BLaER1 treated with 17β-estradiol and CSF1 and Interleukin-3, amounts not matched to agents 10 nM and 100 nM (cell line): ENCODE data around the gene OR5K3.
A peak's percentile ranks its signal among the peaks of the same experiment; 100 is the strongest.

ENCODE experiments used
- H3K27ac ChIP-seq, 11 experiments: shearing (Covaris generic); formaldehyde crosslinking; 2 replicates each; pipeline ENCODE4 v1.8.1; 2022
- H3K27me3 ChIP-seq, 11 experiments: shearing (Covaris generic); formaldehyde crosslinking; 2 replicates each; pipeline ENCODE4 v1.8.1; 2022
- H3K36me3 ChIP-seq, 11 experiments: shearing (Covaris generic); formaldehyde crosslinking; 2 replicates each; pipeline ENCODE4 v1.8.1; 2022
- H3K4me1 ChIP-seq, 10 experiments: shearing (Covaris generic); formaldehyde crosslinking; 2 replicates each; pipeline ENCODE4 v1.8.1; 2022
- H3K4me2 ChIP-seq, 11 experiments: shearing (Covaris generic); formaldehyde crosslinking; 2 replicates each; pipeline ENCODE4 v1.8.1; 2022
- H3K4me3 ChIP-seq, 10 experiments: shearing (Covaris generic); formaldehyde crosslinking; 2 replicates each; pipeline ENCODE4 v1.8.1; 2022
- H3K9ac ChIP-seq, 11 experiments: shearing (Covaris generic); formaldehyde crosslinking; 2 replicates each; pipeline ENCODE4 v1.8.1; 2022
- H3K9me3 ChIP-seq, 11 experiments: shearing (Covaris generic); formaldehyde crosslinking; replicated peaks in 1 of 11; 2 replicates each; pipeline ENCODE4 v1.8.1; 2022
- H4K20me1 ChIP-seq, 11 experiments: shearing (Covaris generic); formaldehyde crosslinking; 2 replicates each; pipeline ENCODE4 v1.8.1; 2022
- Cebpa-rat ChIP-seq, 11 experiments: shearing (Covaris generic); IDR thresholded peaks; 2 replicates each; pipeline ENCODE4 v1.8.1; 2022

OR5K3 gene, protein sequence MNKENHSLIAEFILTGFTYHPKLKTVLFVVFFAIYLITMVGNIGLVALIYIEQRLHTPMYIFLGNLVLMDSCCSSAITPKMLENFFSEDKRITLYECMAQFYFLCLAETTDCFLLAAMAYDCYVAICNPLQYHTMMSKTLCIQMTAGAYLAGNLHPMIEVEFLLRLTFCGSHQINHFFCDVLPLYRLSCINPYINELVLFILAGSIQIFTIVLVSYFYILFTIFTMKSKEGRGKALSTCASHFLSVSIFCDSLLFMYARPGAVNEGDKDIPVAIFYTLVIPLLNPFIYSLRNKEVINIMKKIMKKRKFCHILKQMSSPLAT

DNA sequence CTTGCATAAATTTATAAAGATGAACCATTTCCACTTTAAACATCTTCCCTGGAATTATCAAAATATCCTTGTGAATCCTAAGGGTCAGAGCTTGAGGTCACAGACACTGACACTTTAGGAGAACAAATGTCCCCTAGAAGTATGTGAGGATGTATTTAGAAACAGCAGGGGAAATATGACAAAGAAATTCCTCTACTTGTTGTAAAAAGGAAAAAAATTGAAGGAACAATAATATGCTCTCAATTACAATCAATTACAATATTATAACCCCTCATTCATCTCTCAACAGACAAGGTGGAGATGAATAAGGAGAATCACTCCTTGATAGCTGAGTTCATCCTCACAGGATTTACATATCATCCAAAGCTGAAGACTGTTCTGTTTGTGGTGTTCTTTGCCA is at the start of gene OR5K3:
OR5K3 (plus strand) TSS at position 301 of the 400 bp plus-strand sequence; CDS start at position 301, 0 bp downstream.
- Histone ChIP-seq H3K4me2 (no peak within 1 kb of the TSS), H3K27me3 (no peaks in the 10 kb centered on the region), H3K9me3 (no peaks in the 10 kb centered on the region), H3K4me1 (no peaks in the 10 kb centered on the region), H3K9ac (no peak within 1 kb of the TSS), H3K4me3 (no peak within 1 kb of the TSS), H4K20me1 (no peaks in the 10 kb centered on the region), H3K27ac (no peak within 1 kb of the TSS), H3K36me3 (no peaks in the 10 kb centered on the region)
- TF ChIP-seq Cebpa-rat (IDR thresholded peaks at IDR 0.05) = no peak

DNA sequence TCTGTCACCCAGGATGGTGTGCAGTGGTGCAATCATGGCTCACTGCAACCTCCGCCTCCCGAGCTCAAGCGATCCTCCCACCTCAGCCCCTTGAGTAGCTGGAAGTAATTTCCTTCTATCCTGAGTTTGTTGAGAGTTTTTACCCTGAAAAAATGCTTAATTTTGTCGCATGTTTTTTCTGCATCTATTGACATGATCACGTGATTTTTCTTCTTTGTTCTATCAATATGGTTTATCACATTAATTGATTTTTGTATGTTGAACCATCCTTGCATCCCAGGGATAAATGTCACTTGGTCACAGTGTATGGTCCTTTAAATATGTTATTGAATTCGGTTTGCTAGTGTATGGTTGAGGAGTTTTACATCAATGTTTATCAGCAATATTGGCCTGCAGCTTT is 48.7 kb upstream of the OR5K3 start:
- no peak overlapping the region for H3K4me2 ChIP-seq
- H3K27ac ChIP-seq = no peak overlapping the region
- peaks cover 0 to 9% (median 0%) of the 10 kb centered on the region in 11 experiments; a peak in 2 of 22 replicates for H3K9me3 ChIP-seq
- no peaks in the 10 kb centered on the region for H3K36me3 ChIP-seq
- no peak for TF ChIP-seq Cebpa-rat (IDR thresholded peaks at IDR 0.05)
- no peak overlapping the region for H3K9ac ChIP-seq
- no peaks in the 10 kb centered on the region for H3K27me3 ChIP-seq
- no peaks in the 10 kb centered on the region for H4K20me1 ChIP-seq
- H3K4me3 ChIP-seq = no peak overlapping the region
- H3K4me1 ChIP-seq = peaks cover 5 to 11% (median 8%) of the 10 kb centered on the region in 10 experiments; a peak in 17 of 20 replicates

DNA sequence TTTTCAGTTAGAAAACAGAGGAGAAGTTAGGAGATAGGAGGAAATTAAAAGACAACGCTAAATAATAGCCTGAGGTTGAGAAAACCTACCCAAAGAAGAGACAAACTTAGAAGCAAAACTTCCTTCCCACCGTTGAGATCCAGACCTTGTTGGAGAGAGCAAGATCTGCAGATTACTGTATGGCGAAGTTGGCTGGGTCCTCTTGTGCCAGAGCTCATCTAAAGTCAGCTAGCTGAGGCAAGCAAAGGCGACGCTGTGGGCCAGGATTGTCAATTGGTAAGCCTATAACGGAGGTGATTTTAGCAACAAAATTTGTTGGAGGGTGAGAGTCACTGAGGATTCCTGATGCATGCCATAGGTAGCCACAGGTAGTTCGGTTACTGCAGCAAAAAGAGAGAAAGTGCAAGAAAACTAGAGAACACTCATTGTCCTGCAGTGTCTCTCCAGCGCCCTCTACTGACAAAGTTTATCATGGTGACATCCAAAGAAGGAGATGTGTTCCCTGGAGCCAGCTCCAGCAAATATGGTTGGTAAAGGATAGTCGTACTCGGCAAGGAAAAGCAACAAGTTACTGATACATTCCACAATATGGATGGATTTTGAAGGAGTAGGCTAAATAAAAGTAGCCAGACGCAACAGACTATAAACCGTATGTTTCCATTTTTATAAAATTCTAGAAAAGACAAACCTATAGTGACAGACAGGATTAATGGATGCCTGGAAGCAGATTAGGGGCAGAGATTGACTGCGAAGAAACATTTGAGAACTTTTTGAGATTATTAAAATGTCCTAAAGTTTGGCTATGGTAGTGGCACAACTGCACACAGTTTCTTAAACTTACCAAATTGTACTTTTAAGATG is 46.6 kb upstream of the OR5K3 start:
- Histone ChIP-seq H4K20me1 (no peaks in the 10 kb centered on the region), H3K27ac (no peak overlapping the region), H3K4me1 (peaks cover 5 to 11% (median 8%) of the 10 kb centered on the region in 10 experiments; a peak in 17 of 20 replicates), H3K9ac (no peak overlapping the region), H3K4me3 (no peak overlapping the region), H3K27me3 (no peaks in the 10 kb centered on the region), H3K9me3 (peaks cover 0 to 9% (median 0%) of the 10 kb centered on the region in 11 experiments; a peak in 2 of 22 replicates), H3K4me2 (no peak overlapping the region), H3K36me3 (no peaks in the 10 kb centered on the region)
- TF ChIP-seq Cebpa-rat (IDR thresholded peaks at IDR 0.05) = no peak

DNA sequence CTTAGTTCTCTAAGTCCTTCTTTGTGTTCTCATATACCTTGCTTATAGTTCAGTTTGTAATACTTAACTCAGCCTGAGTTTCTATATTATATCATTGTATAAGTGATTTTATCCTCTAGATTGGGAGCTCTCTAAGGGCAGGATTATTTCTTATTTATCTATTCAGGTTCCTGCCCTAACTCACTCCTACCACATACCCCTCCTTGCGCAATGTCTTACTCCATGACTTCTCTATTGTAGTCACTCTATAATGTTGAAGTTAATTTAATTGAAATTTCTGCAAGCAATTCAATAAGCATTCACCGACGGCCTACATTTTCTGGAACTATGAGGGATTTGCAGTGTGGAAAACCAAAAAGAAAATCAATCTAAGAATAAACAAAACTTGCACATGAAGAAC is 40.4 kb upstream of the OR5K3 start:
- H3K4me3 ChIP-seq = no peak overlapping the region
- no peaks in the 10 kb centered on the region for H3K36me3 ChIP-seq
- TF ChIP-seq Cebpa-rat (IDR thresholded peaks at IDR 0.05) = no peak
- H3K4me1 ChIP-seq = peaks cover 5 to 9% (median 7%) of the 10 kb centered on the region in 10 experiments; a peak in 17 of 20 replicates
- no peaks in the 10 kb centered on the region for H3K27me3 ChIP-seq
- no peaks in the 10 kb centered on the region for H4K20me1 ChIP-seq
- no peak overlapping the region for H3K4me2 ChIP-seq
- H3K27ac ChIP-seq = no peak overlapping the region
- peaks cover 0 to 9% (median 0%) of the 10 kb centered on the region in 11 experiments; a peak in 2 of 22 replicates for H3K9me3 ChIP-seq
- no peak overlapping the region for H3K9ac ChIP-seq

- Histone ChIP-seq H3K9me3 (peaks cover 0 to under 1% (median 0%) of the 10 kb centered on the region in 11 experiments; a peak in 1 of 22 replicates), H3K36me3 (no peaks in the 10 kb centered on the region), H3K4me2 (no peak within 1 kb of the TSS)
These were observed 36.9 kb upstream of the OR5K3 start, which contains the start of gene OR5K4 for GRCh38 chr3:98353554-98353953. Gene OR5K4 (plus strand): TSS chr3:98353854. CDS start chr3:98353854, 0 bp downstream.

DNA sequence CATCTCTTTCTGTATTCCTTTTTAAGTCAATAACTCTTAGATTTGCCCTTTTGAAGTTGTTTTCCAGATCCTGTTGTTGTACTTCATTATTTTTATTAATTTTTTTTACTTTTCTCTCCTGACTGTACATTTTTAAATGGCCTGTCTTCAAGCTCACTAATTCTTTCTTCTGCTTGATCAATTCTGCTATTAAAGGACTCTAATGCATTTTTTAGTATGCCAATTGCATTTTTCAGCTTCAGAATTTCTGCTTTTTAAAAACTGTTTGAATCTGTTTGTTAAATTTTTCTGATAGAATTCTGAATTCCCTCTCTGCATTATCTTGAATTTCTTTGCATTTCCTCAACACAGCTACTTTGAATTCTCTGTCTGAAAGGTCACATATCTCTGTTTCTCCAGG is 31.2 kb upstream of the OR5K3 start:
- no peak for TF ChIP-seq Cebpa-rat (IDR thresholded peaks at IDR 0.05)
- Histone ChIP-seq H3K4me1 (0 out of 20 replicates have a peak, but pooled peaks cover 0 to 3% (median 0%) of the 10 kb centered on the region in 10 experiments), H3K9ac (no peak overlapping the region), H3K27me3 (no peaks in the 10 kb centered on the region), H3K4me2 (no peak overlapping the region), H3K27ac (no peak overlapping the region), H3K36me3 (no peaks in the 10 kb centered on the region), H3K4me3 (no peak overlapping the region), H4K20me1 (no peaks in the 10 kb centered on the region), H3K9me3 (peaks cover 5 to 19% (median 15%) of the 10 kb centered on the region in 11 experiments; a peak in 16 of 22 replicates)

More at GRCh38 chr3:98353554-98353953, 36.9 kb upstream of the OR5K3 start, which contains the start of gene OR5K4:
- Histone ChIP-seq H3K4me3 (no peak within 1 kb of the TSS), H3K4me1 (no peaks in the 10 kb centered on the region), H4K20me1 (no peaks in the 10 kb centered on the region), H3K9ac (no peak within 1 kb of the TSS), H3K27ac (no peak within 1 kb of the TSS), H3K27me3 (no peaks in the 10 kb centered on the region)
- TF ChIP-seq Cebpa-rat (IDR thresholded peaks at IDR 0.05) = no peak

DNA sequence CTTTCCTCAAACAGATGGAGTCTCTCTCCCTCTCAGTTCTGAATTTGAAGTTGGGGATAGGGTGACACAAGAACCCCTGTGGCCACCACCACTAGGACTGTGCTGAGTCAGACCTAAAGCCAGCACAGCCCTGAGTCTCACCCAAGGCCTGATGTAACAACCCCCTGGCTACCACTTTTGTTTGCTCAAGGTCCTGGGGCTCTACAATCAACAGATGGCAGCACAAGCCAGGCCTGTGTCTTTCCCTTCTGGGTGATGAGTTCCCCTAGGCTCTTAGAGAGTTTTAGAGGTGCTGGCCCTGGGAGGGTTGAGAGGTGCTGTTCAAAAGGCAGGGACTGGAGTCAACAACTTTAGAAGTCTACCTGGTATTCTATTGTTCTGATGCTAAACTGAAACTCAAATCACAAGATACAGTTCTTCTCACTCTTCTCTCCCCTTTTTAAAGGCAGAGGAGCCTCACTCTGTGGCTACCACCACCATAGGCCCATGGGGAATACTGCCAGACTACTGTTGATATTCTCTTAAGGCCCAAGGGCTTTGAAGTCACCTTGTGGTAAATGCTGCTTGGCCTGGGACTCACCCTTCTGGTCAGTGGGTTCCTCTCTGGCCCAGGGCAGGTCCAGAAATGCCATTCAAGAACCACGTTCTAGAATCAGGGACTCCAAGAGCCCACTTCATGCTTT is 30.3 kb upstream of the OR5K3 start:
- Histone ChIP-seq H3K36me3 (no peaks in the 10 kb centered on the region), H4K20me1 (no peaks in the 10 kb centered on the region), H3K4me2 (0 out of 22 replicates have a peak overlapping the region, but pooled peaks of 1 of the 11 experiments have one; percentile 1), H3K9ac (no peak overlapping the region), H3K4me1 (0 out of 20 replicates have a peak, but pooled peaks cover 0 to 3% (median 0%) of the 10 kb centered on the region in 10 experiments), H3K4me3 (no peak overlapping the region), H3K27me3 (no peaks in the 10 kb centered on the region), H3K27ac (no peak overlapping the region), H3K9me3 (peaks cover 5 to 19% (median 15%) of the 10 kb centered on the region in 11 experiments; a peak in 16 of 22 replicates)
- TF ChIP-seq Cebpa-rat (IDR thresholded peaks at IDR 0.05) = no peak

DNA sequence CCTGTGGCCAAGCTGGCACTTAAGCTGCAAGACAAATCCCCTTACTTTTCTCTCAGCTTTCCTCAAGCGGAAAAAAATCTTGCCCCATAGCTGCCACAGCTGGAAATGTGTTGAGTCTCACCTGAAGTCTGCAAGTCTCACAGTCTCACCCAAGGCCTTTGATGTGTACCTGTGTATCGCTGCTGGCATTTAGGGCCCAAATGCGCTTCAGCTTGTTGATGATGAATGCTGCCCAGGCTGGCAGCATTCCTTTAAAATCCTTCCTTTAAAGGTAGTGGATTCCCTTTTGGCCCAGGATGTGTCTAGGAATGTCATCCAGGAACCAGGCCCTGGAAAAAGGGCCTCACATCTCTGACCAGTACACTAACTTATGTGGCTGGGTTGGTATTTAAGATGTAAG is 29.8 kb upstream of the OR5K3 start:
- Histone ChIP-seq H3K4me1 (0 out of 20 replicates have a peak, but pooled peaks cover 0 to 3% (median 0%) of the 10 kb centered on the region in 10 experiments), H3K4me2 (0 out of 22 replicates have a peak overlapping the region, but pooled peaks of 1 of the 11 experiments have one; percentile 1), H3K27me3 (no peaks in the 10 kb centered on the region), H3K27ac (no peak overlapping the region), H4K20me1 (no peaks in the 10 kb centered on the region), H3K36me3 (no peaks in the 10 kb centered on the region), H3K9me3 (peaks cover 5 to 19% (median 15%) of the 10 kb centered on the region in 11 experiments; a peak in 16 of 22 replicates), H3K4me3 (no peak overlapping the region), H3K9ac (no peak overlapping the region)
- no peak for TF ChIP-seq Cebpa-rat (IDR thresholded peaks at IDR 0.05)
